Measurements from ENCODE around the gene DSCAML1. TPM values are rescaled to one million over a fixed set of nuclear protein-coding genes. Genes with fewer than 3 reads are reported as not detected.

The DSCAML1 gene
- total RNA-seq, 2 donors from 2014 or later: 0.33 to 1.6 TPM

DNA sequence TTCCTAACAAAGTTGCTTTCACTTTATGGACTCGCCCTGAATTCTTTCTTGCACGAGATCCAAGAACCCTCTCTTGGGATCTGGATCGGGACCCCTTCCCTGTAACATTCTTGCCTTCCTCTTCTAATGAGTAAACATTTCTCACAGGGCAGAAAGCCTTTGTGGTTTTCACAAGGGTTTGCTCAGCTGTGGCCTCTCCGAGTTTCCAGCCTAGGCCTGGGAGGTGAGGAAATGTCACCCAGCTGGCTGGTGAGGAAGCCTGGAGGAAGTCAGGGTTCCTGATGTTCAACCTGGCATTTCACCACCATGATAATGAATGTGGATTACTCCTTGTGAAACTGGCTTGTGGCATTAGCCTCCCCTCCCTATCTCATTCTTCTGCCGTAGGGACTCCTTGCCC is 224.9 kb downstream of the DSCAML1 start:
- H3K27ac ChIP-seq: no peak overlapping the region
- DNase-seq (no peak), ATAC-seq (no peak)
- intact Hi-C loops (cut with DNase I): no loop called here
- H3K36me3 ChIP-seq (replicated peaks in 1 of 2; ENCODE audit: insufficient read depth in 1 of 2, low read depth in 2 of 2): no peaks in the 10 kb centered on the region
- H3K27me3 ChIP-seq: no peaks in the 10 kb centered on the region
- TF ChIP-seq CTCF (IDR thresholded peaks at IDR 0.05): no peak
- no peak overlapping the region for H3K4me3 ChIP-seq
- H3K9me3 ChIP-seq: no peaks in the 10 kb centered on the region
- WGBS, 2 donors: 60 to 73% methylated on average over 5 of the region's 5 CpGs
- H3K4me1 ChIP-seq: no peaks in the 10 kb centered on the region

DNA sequence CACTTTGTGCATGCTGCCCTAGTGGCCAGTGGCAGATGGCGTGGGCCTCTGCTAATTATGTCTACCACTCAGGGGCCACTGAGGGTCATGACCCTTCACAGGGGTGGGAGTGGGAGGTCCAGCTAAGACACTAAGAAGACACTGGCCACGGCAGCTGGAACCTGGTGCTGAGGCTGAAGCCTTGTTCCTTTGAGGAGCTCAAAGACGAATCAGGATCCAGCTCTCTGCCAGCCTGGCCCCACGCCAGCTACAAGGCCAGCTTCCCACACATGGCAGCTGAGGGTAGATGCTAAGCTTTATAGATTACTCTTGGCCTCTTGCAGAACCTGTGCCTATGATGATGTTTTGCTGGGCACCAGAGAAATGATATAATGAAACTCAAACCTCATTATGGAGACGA is 226.3 kb downstream of the DSCAML1 start:
- DNase-seq (peak in 2 of 4 donors; percentile 20 to 22), ATAC-seq (no peak)
- intact Hi-C loops (cut with DNase I): no loop called here
- TF ChIP-seq CTCF (IDR thresholded peaks at IDR 0.05) (no peak), POLR2A (IDR thresholded peaks at IDR 0.05) (no peak)
- no peaks in the 10 kb centered on the region for H3K4me1 ChIP-seq
- H3K27ac ChIP-seq: no peak overlapping the region
- H3K4me3 ChIP-seq: no peak overlapping the region
- H3K27me3 ChIP-seq: no peaks in the 10 kb centered on the region
- 60 to 81% methylated on average over 3 to 5 of the region's 5 CpGs for WGBS, 2 donors
- no peaks in the 10 kb centered on the region for H3K9me3 ChIP-seq
- no peaks in the 10 kb centered on the region for H3K36me3 ChIP-seq (replicated peaks in 1 of 2; ENCODE audit: insufficient read depth in 1 of 2, low read depth in 2 of 2)

GRCh38 chr11:117569911-117570310 is 227.1 kb downstream of the DSCAML1 start:
- no peak overlapping the region for H3K4me3 ChIP-seq
- WGBS, 2 donors: 80 to 86% methylated on average over 9 of the region's 9 CpGs
- ATAC-seq (no peak), DNase-seq (no peak)
- no peak overlapping the region for H3K27ac ChIP-seq
- intact Hi-C loops (cut with DNase I): no loop called here
- H3K27me3 ChIP-seq: no peaks in the 10 kb centered on the region
- H3K4me1 ChIP-seq: no peaks in the 10 kb centered on the region
- H3K36me3 ChIP-seq (replicated peaks in 1 of 2; ENCODE audit: insufficient read depth in 1 of 2, low read depth in 2 of 2): no peaks in the 10 kb centered on the region
- H3K9me3 ChIP-seq: no peaks in the 10 kb centered on the region
- TF ChIP-seq CTCF (IDR thresholded peaks at IDR 0.05) (no peak), POLR2A (IDR thresholded peaks at IDR 0.05) (no peak)

- Histone ChIP-seq H3K27ac (no peak overlapping the region), H3K4me1 (no peaks in the 10 kb centered on the region), H3K36me3 (replicated peaks in 1 of 2; ENCODE audit: insufficient read depth in 1 of 2, low read depth in 2 of 2) (no peaks in the 10 kb centered on the region), H3K4me3 (no peak overlapping the region), H3K9me3 (no peaks in the 10 kb centered on the region), H3K27me3 (no peaks in the 10 kb centered on the region)
- no peak for TF ChIP-seq POLR2A (IDR thresholded peaks at IDR 0.05)
- no peak for TF ChIP-seq CTCF (IDR thresholded peaks at IDR 0.05)
- no peak for DNase-seq
- ATAC-seq: no peak
- WGBS, 2 donors: 64 to 72% methylated on average over 4 of the region's 4 CpGs
- intact Hi-C loops (cut with DNase I): no loop called here
Measured at GRCh38 chr11:117565709-117566108, 231.3 kb downstream of the DSCAML1 start.

DNA sequence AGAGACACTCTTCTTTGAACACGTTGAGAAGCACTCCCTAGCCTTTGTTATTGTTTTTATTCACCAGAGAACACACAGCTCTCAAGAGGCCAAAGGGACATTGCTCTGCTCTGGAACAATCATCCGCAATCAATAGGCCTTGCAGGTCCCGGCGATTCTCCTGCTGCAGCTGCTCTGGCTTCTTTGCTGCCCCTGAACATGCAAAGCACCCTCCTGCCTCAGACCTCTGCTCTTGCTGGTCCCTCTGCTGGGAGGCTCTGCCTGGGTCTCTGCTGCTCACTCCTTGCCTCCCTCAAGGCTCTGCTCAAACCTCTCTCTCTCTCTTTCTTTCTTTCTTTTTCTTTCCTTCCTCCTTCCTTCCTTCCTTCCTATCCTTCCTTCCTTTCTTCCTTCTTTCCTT is 232.7 kb downstream of the DSCAML1 start:
- no peaks in the 10 kb centered on the region for H3K9me3 ChIP-seq
- H3K27ac ChIP-seq: no peak overlapping the region
- TF ChIP-seq POLR2A (IDR thresholded peaks at IDR 0.05) (no peak), CTCF (IDR thresholded peaks at IDR 0.05) (no peak)
- H3K4me3 ChIP-seq: no peak overlapping the region
- H3K4me1 ChIP-seq: no peaks in the 10 kb centered on the region
- intact Hi-C loops (cut with DNase I): no loop called here
- no peaks in the 10 kb centered on the region for H3K27me3 ChIP-seq
- ATAC-seq (no peak), DNase-seq (no peak)
- 65 to 68% methylated on average over 4 of the region's 4 CpGs for WGBS, 2 donors
- no peaks in the 10 kb centered on the region for H3K36me3 ChIP-seq (replicated peaks in 1 of 2; ENCODE audit: insufficient read depth in 1 of 2, low read depth in 2 of 2)
